ENCODE results near the gene DISC1. TPM values are rescaled to one million over a fixed set of nuclear protein-coding genes. Genes with fewer than 3 reads are reported as not detected.
"Not testable (repeated sequence)": the region's sequence is repeated elsewhere in the genome, so short reads cannot be mapped to it uniquely, and the experiment has no call there.

Gene DISC1
- total RNA-seq, 1 experiment from 2014 or later, result 1.8 TPM

DNA sequence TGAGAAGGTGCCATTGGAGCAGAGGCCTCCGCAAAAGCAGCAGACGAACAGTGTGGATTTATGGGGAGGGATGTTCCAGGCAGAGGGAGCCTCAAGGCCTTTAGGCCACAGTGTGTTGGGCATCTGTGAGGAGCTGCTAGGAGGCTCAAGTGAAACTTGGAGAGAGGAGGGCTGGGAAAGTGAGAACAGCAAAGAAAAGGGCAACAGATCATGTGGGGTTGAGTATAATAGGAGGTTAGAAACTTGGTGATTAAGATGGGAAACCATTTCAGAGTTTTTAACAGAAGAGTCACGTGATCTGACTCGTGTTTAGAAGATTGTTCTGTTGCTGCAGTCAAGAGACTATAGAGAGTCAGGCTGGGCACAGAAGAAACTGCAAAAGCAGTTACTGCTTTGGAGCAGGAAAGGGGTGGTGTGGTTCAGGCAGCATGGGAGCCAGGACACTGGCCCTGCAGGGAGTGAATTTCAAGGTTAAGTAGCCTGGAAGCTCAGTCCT, 277.0 kb downstream of the DISC1 start:
- no peak for TF ChIP-seq SRF (IDR thresholded peaks at IDR 0.05; ENCODE audit: low read depth)
- TF ChIP-seq JUND (IDR thresholded peaks at IDR 0.05), result no peak
- no peak for TF ChIP-seq ZFX (IDR thresholded peaks at IDR 0.05)
- no peak for TF ChIP-seq EZH2phosphoT487 (IDR thresholded peaks at IDR 0.05; ENCODE audit: borderline replicate concordance)
- TF ChIP-seq, protein P1, sequence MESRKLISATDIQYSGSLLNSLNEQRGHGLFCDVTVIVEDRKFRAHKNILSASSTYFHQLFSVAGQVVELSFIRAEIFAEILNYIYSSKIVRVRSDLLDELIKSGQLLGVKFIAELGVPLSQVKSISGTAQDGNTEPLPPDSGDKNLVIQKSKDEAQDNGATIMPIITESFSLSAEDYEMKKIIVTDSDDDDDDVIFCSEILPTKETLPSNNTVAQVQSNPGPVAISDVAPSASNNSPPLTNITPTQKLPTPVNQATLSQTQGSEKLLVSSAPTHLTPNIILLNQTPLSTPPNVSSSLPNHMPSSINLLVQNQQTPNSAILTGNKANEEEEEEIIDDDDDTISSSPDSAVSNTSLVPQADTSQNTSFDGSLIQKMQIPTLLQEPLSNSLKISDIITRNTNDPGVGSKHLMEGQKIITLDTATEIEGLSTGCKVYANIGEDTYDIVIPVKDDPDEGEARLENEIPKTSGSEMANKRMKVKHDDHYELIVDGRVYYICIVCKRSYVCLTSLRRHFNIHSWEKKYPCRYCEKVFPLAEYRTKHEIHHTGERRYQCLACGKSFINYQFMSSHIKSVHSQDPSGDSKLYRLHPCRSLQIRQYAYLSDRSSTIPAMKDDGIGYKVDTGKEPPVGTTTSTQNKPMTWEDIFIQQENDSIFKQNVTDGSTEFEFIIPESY (IDR thresholded peaks at IDR 0.05; ENCODE audit: extremely low read depth, insufficient replicate concordance, low read length), result no peak
- TF ChIP-seq POLR2AphosphoS5 (IDR thresholded peaks at IDR 0.05; ENCODE audit: low read depth, low read length), result no peak
- TF ChIP-seq, protein P2, sequence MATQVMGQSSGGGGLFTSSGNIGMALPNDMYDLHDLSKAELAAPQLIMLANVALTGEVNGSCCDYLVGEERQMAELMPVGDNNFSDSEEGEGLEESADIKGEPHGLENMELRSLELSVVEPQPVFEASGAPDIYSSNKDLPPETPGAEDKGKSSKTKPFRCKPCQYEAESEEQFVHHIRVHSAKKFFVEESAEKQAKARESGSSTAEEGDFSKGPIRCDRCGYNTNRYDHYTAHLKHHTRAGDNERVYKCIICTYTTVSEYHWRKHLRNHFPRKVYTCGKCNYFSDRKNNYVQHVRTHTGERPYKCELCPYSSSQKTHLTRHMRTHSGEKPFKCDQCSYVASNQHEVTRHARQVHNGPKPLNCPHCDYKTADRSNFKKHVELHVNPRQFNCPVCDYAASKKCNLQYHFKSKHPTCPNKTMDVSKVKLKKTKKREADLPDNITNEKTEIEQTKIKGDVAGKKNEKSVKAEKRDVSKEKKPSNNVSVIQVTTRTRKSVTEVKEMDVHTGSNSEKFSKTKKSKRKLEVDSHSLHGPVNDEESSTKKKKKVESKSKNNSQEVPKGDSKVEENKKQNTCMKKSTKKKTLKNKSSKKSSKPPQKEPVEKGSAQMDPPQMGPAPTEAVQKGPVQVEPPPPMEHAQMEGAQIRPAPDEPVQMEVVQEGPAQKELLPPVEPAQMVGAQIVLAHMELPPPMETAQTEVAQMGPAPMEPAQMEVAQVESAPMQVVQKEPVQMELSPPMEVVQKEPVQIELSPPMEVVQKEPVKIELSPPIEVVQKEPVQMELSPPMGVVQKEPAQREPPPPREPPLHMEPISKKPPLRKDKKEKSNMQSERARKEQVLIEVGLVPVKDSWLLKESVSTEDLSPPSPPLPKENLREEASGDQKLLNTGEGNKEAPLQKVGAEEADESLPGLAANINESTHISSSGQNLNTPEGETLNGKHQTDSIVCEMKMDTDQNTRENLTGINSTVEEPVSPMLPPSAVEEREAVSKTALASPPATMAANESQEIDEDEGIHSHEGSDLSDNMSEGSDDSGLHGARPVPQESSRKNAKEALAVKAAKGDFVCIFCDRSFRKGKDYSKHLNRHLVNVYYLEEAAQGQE (IDR thresholded peaks at IDR 0.05; ENCODE audit: low read depth), result no peak
- Histone ChIP-seq H3K9me2 (ENCODE audit: insufficient read depth) (no peaks in the 10 kb centered on the region), H3K9ac (ENCODE audit: low read length) (no peak overlapping the region), H3K36me3 (ENCODE audit: control insufficient read depth in 1 of 2, insufficient read depth in 2 of 2, low read length in 2 of 2) (no peaks in the 10 kb centered on the region), H4K20me1 (ENCODE audit: insufficient read depth) (no peaks in the 10 kb centered on the region), H3K79me2 (ENCODE audit: insufficient read depth, low read length) (no peaks in the 10 kb centered on the region), H3K4me1 (ENCODE audit: control insufficient read depth in 1 of 2, insufficient read depth in 2 of 2, low read length in 2 of 2) (no peaks in the 10 kb centered on the region), H3K4me3 (replicated peaks in 1 of 2; ENCODE audit: low read depth in 1 of 2, low read length in 2 of 2) (no peak overlapping the region), H3K9me3 (ENCODE audit: control insufficient read depth in 1 of 2, insufficient read depth in 1 of 2, low read depth in 1 of 2, low read length in 2 of 2) (no peaks in the 10 kb centered on the region), H2AFZ (ENCODE audit: low read depth, low read length, poor library complexity, severe bottlenecking) (no peak overlapping the region), H3K27me3 (ENCODE audit: insufficient read depth, low read length) (no peaks in the 10 kb centered on the region), H3K27ac (ENCODE audit: low read depth, low read length) (no peak overlapping the region), H3K4me2 (ENCODE audit: low read length) (no peak overlapping the region)
- ChIA-PET RAD21 (ENCODE audit: low non-redundant PET in 1 of 2, low total read pairs in 2 of 2, uncharacterized antibody in 2 of 2, unreplicated experiment in 2 of 2) (interaction anchor here in 1 of 2 experiments (0.6 kb wide), 1 partner anchor 348 kb away, joined by 3 read pairs; no protein-coding TSS in a partner anchor), CTCF (no interaction called here), POLR2A (no interaction called here)
- ATAC-seq (no peak), DNase-seq (ENCODE audit: low read depth, low spot score) (no peak)
- intact Hi-C loops (cut with micrococcal nuclease), result no loop called here
- BruUV-seq (replicated peaks), result no TSS peak

- H3K36me3 ChIP-seq (ENCODE audit: control insufficient read depth in 1 of 2, insufficient read depth in 2 of 2, low read length in 2 of 2); H3K9me3 ChIP-seq (ENCODE audit: control insufficient read depth in 1 of 2, insufficient read depth in 1 of 2, low read depth in 1 of 2, low read length in 2 of 2); intact Hi-C loops (cut with micrococcal nuclease); H3K4me3 ChIP-seq (replicated peaks in 1 of 2; ENCODE audit: low read depth in 1 of 2, low read length in 2 of 2); RAD21 ChIA-PET (ENCODE audit: low non-redundant PET in 1 of 2, low total read pairs in 2 of 2, uncharacterized antibody in 2 of 2, unreplicated experiment in 2 of 2); H3K27ac ChIP-seq (ENCODE audit: low read depth, low read length); ATAC-seq; H3K9ac ChIP-seq (ENCODE audit: low read length); H3K27me3 ChIP-seq (ENCODE audit: insufficient read depth, low read length); CTCF ChIA-PET; DNase-seq (ENCODE audit: low read depth, low spot score); H4K20me1 ChIP-seq (ENCODE audit: insufficient read depth); H3K9me2 ChIP-seq (ENCODE audit: insufficient read depth); POLR2A ChIA-PET; H3K4me2 ChIP-seq (ENCODE audit: low read length); H3K79me2 ChIP-seq (ENCODE audit: insufficient read depth, low read length); H3K4me1 ChIP-seq (ENCODE audit: control insufficient read depth in 1 of 2, insufficient read depth in 2 of 2, low read length in 2 of 2); BruUV-seq (replicated peaks); H2AFZ ChIP-seq (ENCODE audit: low read depth, low read length, poor library complexity, severe bottlenecking): not testable (repeated sequence)
Observed at GRCh38 chr1:231907310-231907709, 280.7 kb downstream of the DISC1 start.
